HCT116 (cell line): ENCODE data around the gene PUSL1. TPM values are rescaled to one million over a fixed set of nuclear protein-coding genes. Genes with fewer than 3 reads are reported as not detected.

Experiments
- ATAC-seq: fragments of 200-7000 bp; cut with Tn5 transposase; 2 replicates; pipeline ENCODE4 v1.9.1; 2020; ENCODE audit warnings: mild to moderate bottlenecking, moderate library complexity
- BruUV-seq: library from RNA; stranded (reverse); fragments of 400-500 nt; replicated peaks from 2 replicates; lab custom pipeline; 2021; lab: Mats Ljungman, UMichigan
- CTCF ChIA-PET: fragments of 300-600 bp; sonication (Branson Sonifier 250); formaldehyde crosslinking; loops from one replicate; lab custom pipeline; 2021; ENCODE audit warnings: antibody characterized with exemption; lab: Charles Lee
- POLR2A ChIA-PET: fragments of 300-600, 350-600 bp; sonication (Branson Sonifier 250); formaldehyde crosslinking; loops from one replicate; lab custom pipeline; 2021; ENCODE audit warnings: antibody characterized with exemption; lab: Charles Lee
- RAD21 ChIA-PET, 2 experiments: fragments of 300-600 bp; sonication (Branson Sonifier 250); formaldehyde crosslinking; loops; one replicate each; lab custom pipeline; 2023; ENCODE audit warnings: low total read pairs in 2 of 2; ENCODE audit not compliant: uncharacterized antibody in 2 of 2, unreplicated experiment in 2 of 2, low non-redundant PET in 1 of 2; lab: Charles Lee
- DNase-seq: peaks from one replicate; pipeline ENCODE4 v3.0.0-alpha.2; 2010; ENCODE audit warnings: low read depth, low spot score
- H2AFZ ChIP-seq: fragments of 200-600 bp; shearing (Covaris generic), sonication (generic); 2 replicates; pipeline ENCODE4 v1.6.1; 2017; ENCODE audit warnings: low read depth, mixed run types, mixed read lengths, antibody characterized with exemption, low read length; ENCODE audit not compliant: poor library complexity, severe bottlenecking
- H3K27ac ChIP-seq: 2 replicates; pipeline ENCODE4 v1.5.1; 2012; ENCODE audit warnings: low read depth, low read length
- H3K27me3 ChIP-seq: fragments of 200-600 bp; sonication (generic); 2 replicates; pipeline ENCODE4 v1.6.1; 2016; ENCODE audit warnings: mixed run types, low read length, mixed read lengths; ENCODE audit not compliant: insufficient read depth
- H3K36me3 ChIP-seq, 2 experiments: fragments of 200-500 bp in 1 of 2; fragments of 200-600 bp in 1 of 2; sonication (Bioruptor generic) in 1 of 2; sonication (generic) in 1 of 2; 2 replicates each; pipeline versions ENCODE4 v1.5.1 to v1.6.1; 2014 to 2016; ENCODE audit warnings: low read length in 2 of 2, inconsistent platforms in 1 of 2, mixed read lengths in 1 of 2, mixed run types in 1 of 2; ENCODE audit not compliant: insufficient read depth in 2 of 2, control insufficient read depth in 1 of 2
- H3K4me1 ChIP-seq, 2 experiments: fragments of 200-600 bp in 1 of 2; sonication (generic) in 1 of 2; 2 replicates each; pipeline versions ENCODE4 v1.5.1 to v1.6.1; 2012 to 2017; ENCODE audit warnings: low read length in 2 of 2, inconsistent platforms in 1 of 2, mild to moderate bottlenecking in 1 of 2, mixed read lengths in 1 of 2, mixed run types in 1 of 2, moderate library complexity in 1 of 2; ENCODE audit not compliant: insufficient read depth in 2 of 2, control insufficient read depth in 1 of 2
- H3K4me2 ChIP-seq: fragments of 200-600 bp; sonication (generic); 2 replicates; pipeline ENCODE4 v1.6.1; 2017; ENCODE audit warnings: mixed run types, low read length, mixed read lengths
- H3K4me3 ChIP-seq, 2 experiments: fragments of 200-600 bp in 1 of 2; sonication (generic) in 1 of 2; replicated peaks in 1 of 2; 2 replicates each; pipeline ENCODE4 v1.5.1; 2011 to 2016; ENCODE audit warnings: low read length in 2 of 2, control low read depth in 1 of 2, low read depth in 1 of 2, mild to moderate bottlenecking in 1 of 2, mixed read lengths in 1 of 2, mixed run types in 1 of 2
- H3K79me2 ChIP-seq: fragments of 200-600 bp; sonication (generic); 2 replicates; pipeline ENCODE4 v1.6.1; 2017; ENCODE audit warnings: mild to moderate bottlenecking, mixed run types, low read length, moderate library complexity, mixed read lengths; ENCODE audit not compliant: insufficient read depth
- H3K9ac ChIP-seq: fragments of 200-600 bp; sonication (generic); 2 replicates; pipeline ENCODE4 v1.6.1; 2016; ENCODE audit warnings: low read length, mixed read lengths
- H3K9me2 ChIP-seq: fragments of 200-600 bp; sonication (generic), shearing (Covaris generic); 2 replicates; pipeline ENCODE4 v1.6.1; 2017; ENCODE audit warnings: mixed run types, mild to moderate bottlenecking, moderate library complexity; ENCODE audit not compliant: insufficient read depth
- H3K9me3 ChIP-seq, 2 experiments: fragments of 200-500 bp in 1 of 2; fragments of 200-600 bp in 1 of 2; sonication (Bioruptor generic) in 1 of 2; sonication (generic) in 1 of 2; 2 replicates each; pipeline ENCODE4 v1.6.1; 2014 to 2017; ENCODE audit warnings: low read length in 2 of 2, mixed read lengths in 2 of 2, inconsistent platforms in 1 of 2, low read depth in 1 of 2, mild to moderate bottlenecking in 1 of 2, mixed run types in 1 of 2, moderate library complexity in 1 of 2; ENCODE audit not compliant: control insufficient read depth in 1 of 2, insufficient read depth in 1 of 2
- H4K20me1 ChIP-seq: fragments of 200-600 bp; sonication (generic), shearing (Covaris generic); 2 replicates; pipeline ENCODE4 v1.6.1; 2017; ENCODE audit warnings: mixed run types, mild to moderate bottlenecking, moderate library complexity; ENCODE audit not compliant: insufficient read depth
- ATF3 ChIP-seq: IDR thresholded peaks from 2 replicates; pipeline ENCODE4 v1.6.1; 2012
- CBX3 ChIP-seq: IDR thresholded peaks from 2 replicates; pipeline ENCODE4 v1.6.1; 2012; ENCODE audit warnings: low read depth
- EGR1 ChIP-seq: IDR thresholded peaks from 2 replicates; pipeline ENCODE4 v1.6.1; 2012; ENCODE audit warnings: low read depth
- ELF1 ChIP-seq: IDR thresholded peaks from 2 replicates; pipeline ENCODE4 v1.6.1; 2012; ENCODE audit warnings: low read depth, borderline replicate concordance
- EZH2 ChIP-seq: fragments of 200-600 bp; sonication (generic); IDR thresholded peaks from 2 replicates; pipeline ENCODE4 v1.6.1; 2017; ENCODE audit warnings: antibody characterized with exemption, mixed run types
- EZH2phosphoT487 ChIP-seq: fragments of 200-600 bp; IDR thresholded peaks from 2 replicates; pipeline ENCODE4 v1.6.1; 2018; ENCODE audit warnings: antibody characterized with exemption, borderline replicate concordance
- FOSL1 ChIP-seq: IDR thresholded peaks from 2 replicates; pipeline ENCODE4 v1.6.1; 2012; ENCODE audit warnings: low read depth
- JUND ChIP-seq: IDR thresholded peaks from 2 replicates; pipeline ENCODE4 v1.6.1; 2012
- POLR2A ChIP-seq: IDR thresholded peaks from 2 replicates; pipeline ENCODE4 v1.7.0; 2011; ENCODE audit warnings: borderline replicate concordance; ENCODE audit not compliant: insufficient read depth, insufficient read length; ENCODE audit errors: extremely low read depth
- POLR2AphosphoS5 ChIP-seq: IDR thresholded peaks from 2 replicates; pipeline ENCODE4 v1.6.1; 2011; ENCODE audit warnings: mild to moderate bottlenecking, low read depth, low read length, moderate library complexity
- RAD21 ChIP-seq: IDR thresholded peaks from 2 replicates; pipeline ENCODE4 v1.6.1; 2012; ENCODE audit warnings: low read depth, mild to moderate bottlenecking
- REST ChIP-seq: IDR thresholded peaks from 2 replicates; pipeline ENCODE4 v1.6.1; 2012; ENCODE audit warnings: low read depth
- SIN3A ChIP-seq: IDR thresholded peaks from 2 replicates; pipeline ENCODE4 v1.6.1; 2012; ENCODE audit warnings: low read depth
- SP1 ChIP-seq: IDR thresholded peaks from 2 replicates; pipeline ENCODE4 v1.6.1; 2012; ENCODE audit warnings: low read depth
- SRF ChIP-seq: IDR thresholded peaks from 2 replicates; pipeline ENCODE4 v1.6.1; 2012; ENCODE audit warnings: low read depth
- TCF7L2 ChIP-seq: IDR thresholded peaks from 2 replicates; pipeline ENCODE4 v1.7.0; 2011; ENCODE audit warnings: borderline replicate concordance, inconsistent platforms; ENCODE audit not compliant: insufficient read depth, insufficient read length; ENCODE audit errors: extremely low read depth
- ZFX ChIP-seq: fragments of 450-650 bp; IDR thresholded peaks from 2 replicates; pipeline ENCODE4 v1.6.1; 2017
- ZNF274 ChIP-seq: fragments of 200-500 bp; sonication (Bioruptor generic); IDR thresholded peaks from 2 replicates; pipeline ENCODE4 v1.6.1; 2014; ENCODE audit warnings: mild to moderate bottlenecking, low read depth, low read length, inconsistent platforms
- intact Hi-C: fragments of 100-400 bp; cut with micrococcal nuclease; formaldehyde crosslinking; loops from 2 replicates; pipeline ENCODE4 v1.10.0; 2022
- total RNA-seq: library from RNA; stranded (reverse); gene quantifications from one replicate; pipeline ENCODE4 v1.2.1, GENCODE V29; 2021; ENCODE audit not compliant: unreplicated experiment
- TF ChIP-seq, protein P1 (sequence below): IDR thresholded peaks from 2 replicates; pipeline ENCODE4 v1.6.1; 2012
- TF ChIP-seq, protein P2 (sequence below): IDR thresholded peaks from 2 replicates; pipeline ENCODE4 v1.6.1; 2011; ENCODE audit warnings: mild to moderate bottlenecking, low read length, moderate library complexity; ENCODE audit not compliant: insufficient replicate concordance; ENCODE audit errors: extremely low read depth

Gene PUSL1
- total RNA-seq, 1 experiment from 2014 or later = 47.2 TPM

DNA sequence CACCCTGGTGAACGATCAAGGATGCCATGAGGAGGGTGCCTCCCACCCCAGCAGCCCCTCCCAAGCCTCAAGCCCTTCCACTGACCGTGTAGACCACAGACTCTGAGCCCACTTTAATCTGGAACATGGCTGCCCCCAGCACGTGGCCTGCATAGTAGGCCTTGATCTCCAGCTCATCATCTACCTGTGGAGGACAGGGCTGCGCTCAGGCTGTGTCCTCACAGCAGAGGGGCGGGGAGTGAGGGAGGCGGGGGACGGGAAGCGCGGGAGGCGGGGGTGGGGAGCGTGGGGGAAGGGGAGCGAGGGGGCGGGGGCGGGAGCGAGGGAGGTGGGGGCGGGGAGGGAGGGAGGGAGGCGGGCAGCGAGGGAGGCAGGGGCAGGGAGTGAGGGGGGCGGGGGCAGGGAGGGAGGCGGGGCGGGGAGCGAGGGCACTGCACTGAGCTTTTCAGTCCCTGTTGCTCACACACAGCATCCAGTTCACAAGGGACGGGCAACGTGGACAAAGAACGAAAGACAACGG, 7.1 kb downstream of the PUSL1 start:
- no peak overlapping the region for H3K4me2 ChIP-seq
- DNase-seq (no peak), ATAC-seq (no peak)
- intact Hi-C loops = no loop called here
- no peaks in the 10 kb centered on the region for H3K9me2 ChIP-seq
- H3K79me2 ChIP-seq = peaks cover 90% of the 10 kb centered on the region
- ChIA-PET POLR2A (interaction anchor here (1.1 kb wide), 1 partner anchor 42 kb away, joined by 5 read pairs; the partner anchor contains the start of gene UBE2J2), CTCF (no interaction called here), RAD21 (no interaction called here)
- H3K4me3 ChIP-seq = no peak overlapping the region
- H3K27ac ChIP-seq = peak overlapping the region; percentile 26; the same call in 1 of the 2 replicates
- H3K27me3 ChIP-seq = no peaks in the 10 kb centered on the region
- peaks cover 6% of the 10 kb centered on the region; the same call in 1 of the 2 replicates for H4K20me1 ChIP-seq
- H3K9ac ChIP-seq = no peak overlapping the region
- BruUV-seq = no TSS peak
- peaks cover 22 to 48% of the 10 kb centered on the region in 2 experiments for H3K36me3 ChIP-seq
- H3K4me1 ChIP-seq = peaks cover 18 to 44% of the 10 kb centered on the region in 2 experiments
- H3K9me3 ChIP-seq = no peaks in the 10 kb centered on the region
- H2AFZ ChIP-seq = no peak overlapping the region
- TF ChIP-seq EZH2 = no peak
- no peak for TF ChIP-seq ZNF274
- TF ChIP-seq, protein P1, sequence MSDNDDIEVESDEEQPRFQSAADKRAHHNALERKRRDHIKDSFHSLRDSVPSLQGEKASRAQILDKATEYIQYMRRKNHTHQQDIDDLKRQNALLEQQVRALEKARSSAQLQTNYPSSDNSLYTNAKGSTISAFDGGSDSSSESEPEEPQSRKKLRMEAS = no peak
- TF ChIP-seq FOSL1 = no peak
- no peak for TF ChIP-seq EGR1
- TF ChIP-seq SIN3A = no peak
- no peak for TF ChIP-seq POLR2AphosphoS5
- no peak for TF ChIP-seq SRF
- TF ChIP-seq RAD21 = no peak
- no peak for TF ChIP-seq CBX3
- no peak for TF ChIP-seq SP1
- TF ChIP-seq ELF1 = no peak
- TF ChIP-seq POLR2A = no peak
- TF ChIP-seq REST = no peak
- no peak for TF ChIP-seq EZH2phosphoT487
- TF ChIP-seq ATF3 = no peak
- TF ChIP-seq TCF7L2 = no peak
- no peak for TF ChIP-seq JUND
- TF ChIP-seq, protein P2, sequence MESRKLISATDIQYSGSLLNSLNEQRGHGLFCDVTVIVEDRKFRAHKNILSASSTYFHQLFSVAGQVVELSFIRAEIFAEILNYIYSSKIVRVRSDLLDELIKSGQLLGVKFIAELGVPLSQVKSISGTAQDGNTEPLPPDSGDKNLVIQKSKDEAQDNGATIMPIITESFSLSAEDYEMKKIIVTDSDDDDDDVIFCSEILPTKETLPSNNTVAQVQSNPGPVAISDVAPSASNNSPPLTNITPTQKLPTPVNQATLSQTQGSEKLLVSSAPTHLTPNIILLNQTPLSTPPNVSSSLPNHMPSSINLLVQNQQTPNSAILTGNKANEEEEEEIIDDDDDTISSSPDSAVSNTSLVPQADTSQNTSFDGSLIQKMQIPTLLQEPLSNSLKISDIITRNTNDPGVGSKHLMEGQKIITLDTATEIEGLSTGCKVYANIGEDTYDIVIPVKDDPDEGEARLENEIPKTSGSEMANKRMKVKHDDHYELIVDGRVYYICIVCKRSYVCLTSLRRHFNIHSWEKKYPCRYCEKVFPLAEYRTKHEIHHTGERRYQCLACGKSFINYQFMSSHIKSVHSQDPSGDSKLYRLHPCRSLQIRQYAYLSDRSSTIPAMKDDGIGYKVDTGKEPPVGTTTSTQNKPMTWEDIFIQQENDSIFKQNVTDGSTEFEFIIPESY = no peak
- TF ChIP-seq ZFX = no peak
